ENCODE results near the gene PRKD2. TPM values are rescaled to one million over a fixed set of nuclear protein-coding genes. Genes with fewer than 3 reads are reported as not detected.

Gene PRKD2
- total and polyA plus RNA-seq, 8 donors, result 13.8 to 90.3 (median 21.0) TPM

- H3K27me3 ChIP-seq, result no peaks in the 10 kb centered on the region
- DNase-seq (peak in 1 of 6 donors; percentile 12), FAIRE-seq (no peak), ATAC-seq (peak in 1 of 4 donors; percentile 9)
- peaks cover 3 to 53% (median 11%) of the 10 kb centered on the region in 3 donors for H3K36me3 ChIP-seq
- TF ChIP-seq, protein P1, sequence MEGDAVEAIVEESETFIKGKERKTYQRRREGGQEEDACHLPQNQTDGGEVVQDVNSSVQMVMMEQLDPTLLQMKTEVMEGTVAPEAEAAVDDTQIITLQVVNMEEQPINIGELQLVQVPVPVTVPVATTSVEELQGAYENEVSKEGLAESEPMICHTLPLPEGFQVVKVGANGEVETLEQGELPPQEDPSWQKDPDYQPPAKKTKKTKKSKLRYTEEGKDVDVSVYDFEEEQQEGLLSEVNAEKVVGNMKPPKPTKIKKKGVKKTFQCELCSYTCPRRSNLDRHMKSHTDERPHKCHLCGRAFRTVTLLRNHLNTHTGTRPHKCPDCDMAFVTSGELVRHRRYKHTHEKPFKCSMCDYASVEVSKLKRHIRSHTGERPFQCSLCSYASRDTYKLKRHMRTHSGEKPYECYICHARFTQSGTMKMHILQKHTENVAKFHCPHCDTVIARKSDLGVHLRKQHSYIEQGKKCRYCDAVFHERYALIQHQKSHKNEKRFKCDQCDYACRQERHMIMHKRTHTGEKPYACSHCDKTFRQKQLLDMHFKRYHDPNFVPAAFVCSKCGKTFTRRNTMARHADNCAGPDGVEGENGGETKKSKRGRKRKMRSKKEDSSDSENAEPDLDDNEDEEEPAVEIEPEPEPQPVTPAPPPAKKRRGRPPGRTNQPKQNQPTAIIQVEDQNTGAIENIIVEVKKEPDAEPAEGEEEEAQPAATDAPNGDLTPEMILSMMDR (IDR thresholded peaks at IDR 0.05), result no peak
- H3K4me3 ChIP-seq, result no peak overlapping the region
- intact Hi-C loops (cut with DNase I), result no loop called here
- no peaks in the 10 kb centered on the region for H3K4me1 ChIP-seq
- WGBS, 2 donors, result 86 to 89% methylated on average over 11 of the region's 11 CpGs
- peak overlapping the region in 2 of 4 donors; percentile 17 to 20 for H3K27ac ChIP-seq
- no peaks in the 10 kb centered on the region for H3K9me3 ChIP-seq
These were observed 16.9 kb upstream of the PRKD2 start for GRCh38 chr19:46733690-46734292.

- 86 to 92% methylated on average over 23 of the region's 23 CpGs for WGBS, 2 donors
- Histone ChIP-seq H3K4me3 (no peak overlapping the region), H3K4me1 (no peaks in the 10 kb centered on the region), H3K27me3 (no peaks in the 10 kb centered on the region), H3K9me3 (no peaks in the 10 kb centered on the region), H3K27ac (peak overlapping the region in 2 of 4 donors; percentile 17 to 20), H3K36me3 (peaks cover 3 to 57% (median 12%) of the 10 kb centered on the region in 3 donors)
- FAIRE-seq (no peak), ATAC-seq (peak in 2 of 4 donors; percentile 48 to 63), DNase-seq (peak in 2 of 6 donors; percentile 12 to 38)
- intact Hi-C loops (cut with DNase I), result no loop called here
- TF ChIP-seq, protein P1 (IDR thresholded peaks at IDR 0.05), result no peak
These were observed 16.2 kb upstream of the PRKD2 start for GRCh38 chr19:46732966-46733689.

GRCh38 chr19:46732172-46732938 is 15.4 kb upstream of the PRKD2 start:
- H3K36me3 ChIP-seq, result peaks cover 6 to 52% (median 18%) of the 10 kb centered on the region in 3 donors
- H3K27me3 ChIP-seq, result no peaks in the 10 kb centered on the region
- 90 to 93% methylated on average over 28 of the region's 28 CpGs for WGBS, 2 donors
- TF ChIP-seq, protein P1 (IDR thresholded peaks at IDR 0.05), result no peak
- peak in 2 of 6 donors; percentile 17 to 53 for DNase-seq
- intact Hi-C loops (cut with DNase I), result no loop called here
- ATAC-seq, result no peak
- H3K4me1 ChIP-seq, result no peaks in the 10 kb centered on the region
- no peak overlapping the region for H3K4me3 ChIP-seq
- H3K9me3 ChIP-seq, result no peaks in the 10 kb centered on the region
- no peak overlapping the region for H3K27ac ChIP-seq
- no peak for FAIRE-seq

DNA sequence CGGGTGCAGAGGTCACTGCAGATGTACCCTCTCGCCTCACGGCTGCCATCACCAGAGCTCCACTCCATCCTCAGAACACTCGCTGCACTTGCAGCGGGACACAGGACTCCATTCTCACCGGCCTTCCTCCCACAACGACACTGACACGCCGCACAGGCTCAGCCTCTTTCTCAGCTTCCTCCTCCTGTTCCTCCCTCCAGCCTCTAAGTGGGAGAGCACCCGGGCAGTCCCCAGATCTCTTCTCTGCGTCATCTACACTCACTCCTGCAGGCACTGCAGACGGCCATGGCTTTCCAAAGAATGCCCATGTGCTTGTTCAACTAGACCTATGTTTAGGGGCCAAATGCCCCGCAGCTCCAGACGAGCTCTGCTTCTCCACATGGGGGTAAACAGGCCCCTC is 14.7 kb upstream of the PRKD2 start:
- intact Hi-C loops (cut with DNase I), result no loop called here
- peak in 1 of 6 donors; percentile 20 for DNase-seq
- no peaks in the 10 kb centered on the region for H3K9me3 ChIP-seq
- no peak overlapping the region for H3K4me3 ChIP-seq
- no peaks in the 10 kb centered on the region for H3K27me3 ChIP-seq
- peak in 1 of 4 donors; percentile 29 for ATAC-seq
- TF ChIP-seq, protein P1 (IDR thresholded peaks at IDR 0.05), result no peak
- no peak overlapping the region for H3K27ac ChIP-seq
- H3K36me3 ChIP-seq, result peaks cover 13 to 54% (median 18%) of the 10 kb centered on the region in 3 donors
- no peak for FAIRE-seq
- H3K4me1 ChIP-seq, result no peaks in the 10 kb centered on the region
- WGBS, 2 donors, result 84 to 89% methylated on average over 14 of the region's 14 CpGs
